NCI-H460 (cell line): ENCODE data around the gene NGRN. TPM values are rescaled to one million over a fixed set of nuclear protein-coding genes. Genes with fewer than 3 reads are reported as not detected.
"Not testable (repeated sequence)": the region's sequence is repeated elsewhere in the genome, so short reads cannot be mapped to it uniquely, and the experiment has no call there.

Experiments used
- DNase-seq: peaks from one replicate; pipeline ENCODE4 v3.0.0-alpha.2; 2016; ENCODE audit warnings: low read depth; ENCODE audit errors: extremely low read depth
- total RNA-seq: library from RNA; depleted of rRNA; stranded (reverse); fragments of >200 nt; shearing (Covaris generic); gene quantifications from 2 replicates; pipeline ENCODE4 v1.2.3, GENCODE V29; 2014

NGRN gene
- total RNA-seq, 1 experiment from 2014 or later: 120 TPM

DNA sequence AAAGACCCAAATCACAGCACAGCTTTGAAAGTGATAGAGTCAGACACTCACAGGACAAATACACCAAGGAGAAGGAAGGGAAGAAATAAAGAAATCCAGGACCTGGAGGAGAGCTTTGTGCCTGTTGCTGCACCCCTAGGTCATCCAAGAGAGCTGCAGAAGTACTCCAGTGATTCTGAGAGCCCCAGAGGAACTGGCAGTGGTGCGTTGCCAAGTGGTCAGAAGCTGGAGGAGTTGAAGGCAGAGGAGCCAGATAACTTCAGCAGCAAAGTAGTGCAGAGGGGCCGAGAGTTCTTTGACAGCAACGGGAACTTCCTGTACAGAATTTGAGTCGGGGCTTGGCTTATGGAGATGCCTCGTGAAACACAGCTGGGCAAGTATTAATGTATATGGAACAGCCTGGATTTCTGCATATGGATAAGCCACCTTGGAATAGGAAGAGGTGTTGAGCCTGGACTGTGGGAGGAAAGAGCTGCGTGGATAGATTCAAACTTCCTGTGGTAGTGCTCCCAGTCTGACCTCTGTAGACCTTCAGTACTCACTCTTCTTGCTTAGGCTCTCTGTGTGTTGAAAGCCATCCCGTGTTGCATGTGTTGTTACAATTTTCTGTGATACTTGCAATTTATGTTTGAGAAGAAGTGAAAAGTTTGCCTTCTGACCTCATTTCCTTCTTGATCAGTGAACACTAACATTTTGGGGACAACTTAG is 6.1 kb downstream of the NGRN start:
- DNase-seq: no peak

DNA sequence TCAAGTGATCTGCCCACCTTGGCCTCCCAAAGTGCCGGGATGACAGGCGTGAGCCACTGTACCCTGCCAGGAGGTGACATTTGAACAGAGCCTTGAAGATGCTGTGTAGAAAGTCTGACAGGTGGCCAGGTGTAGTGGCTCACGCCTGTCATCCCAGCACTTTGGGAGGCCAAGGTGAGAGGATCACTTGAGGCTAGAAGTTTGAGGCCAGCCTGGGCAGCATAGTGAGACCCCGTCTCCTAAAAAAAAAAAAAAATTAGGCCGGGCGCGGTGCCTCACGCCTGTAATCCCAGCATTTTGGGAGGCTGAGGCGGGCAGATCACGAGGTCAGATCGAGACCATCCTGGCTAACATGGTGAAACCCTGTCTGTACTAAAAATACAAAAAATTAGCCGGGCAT is 13.0 kb downstream of the NGRN start:
- not testable (repeated sequence) for DNase-seq

DNA sequence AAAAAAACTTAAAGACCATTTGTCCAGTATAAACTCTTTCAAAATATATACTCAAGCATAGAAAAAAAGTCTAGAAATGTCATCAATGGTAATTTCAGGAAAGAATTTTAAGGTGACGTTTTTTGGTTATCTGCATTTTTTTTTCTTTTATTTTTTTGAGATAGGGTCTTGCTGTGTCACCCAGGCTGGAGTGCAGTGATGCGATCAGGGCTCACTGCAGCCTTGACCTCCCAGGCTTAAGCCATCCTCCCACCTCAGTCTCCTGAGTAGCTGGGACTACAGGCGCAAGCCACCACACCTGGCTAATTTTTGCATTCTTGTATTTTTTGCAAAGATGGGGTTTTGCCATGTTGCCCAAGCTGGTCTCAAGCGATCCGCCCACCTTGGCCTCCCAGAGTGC is 15.3 kb downstream of the NGRN start:
- not testable (repeated sequence) for DNase-seq

DNA sequence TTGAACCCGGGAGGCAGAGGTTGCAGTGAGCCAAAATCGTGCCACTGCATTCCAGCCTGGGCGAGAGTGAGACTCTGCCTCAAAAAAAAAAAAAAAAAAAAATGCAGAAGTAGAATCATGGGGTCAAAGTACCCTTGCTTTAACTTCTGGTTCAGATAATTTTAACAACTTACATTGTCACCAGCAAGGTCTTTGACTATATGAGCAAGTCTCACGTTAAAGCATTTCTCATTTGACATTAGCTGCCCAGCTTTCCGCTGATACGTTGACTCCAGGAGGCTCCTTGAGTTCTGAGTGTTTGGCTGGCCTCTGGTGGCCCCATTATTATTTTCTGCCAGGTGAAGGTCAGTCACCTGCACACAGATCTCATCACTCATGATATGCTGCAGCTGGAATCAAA is 16.2 kb downstream of the NGRN start:
- not testable (repeated sequence) for DNase-seq

DNA sequence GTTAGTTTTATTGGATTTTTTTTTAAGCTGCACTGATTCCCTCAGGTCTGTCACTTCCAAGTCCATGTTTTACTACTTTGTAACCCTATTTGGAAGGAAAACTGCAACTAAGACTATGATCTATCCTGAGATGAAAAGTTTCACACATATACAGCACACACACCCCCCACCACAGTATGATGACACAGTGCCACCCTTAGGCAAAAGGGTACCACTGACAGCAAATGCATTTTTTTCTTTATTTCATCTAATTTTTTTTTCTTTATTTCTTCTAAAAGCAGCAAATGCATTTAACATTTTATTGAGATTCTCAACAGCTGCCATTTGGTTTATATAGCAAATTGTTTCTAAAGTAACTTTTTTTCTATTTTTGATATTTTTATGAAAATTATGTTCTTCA is 21.2 kb downstream of the NGRN start:
- DNase-seq: peak; percentile 43

DNA sequence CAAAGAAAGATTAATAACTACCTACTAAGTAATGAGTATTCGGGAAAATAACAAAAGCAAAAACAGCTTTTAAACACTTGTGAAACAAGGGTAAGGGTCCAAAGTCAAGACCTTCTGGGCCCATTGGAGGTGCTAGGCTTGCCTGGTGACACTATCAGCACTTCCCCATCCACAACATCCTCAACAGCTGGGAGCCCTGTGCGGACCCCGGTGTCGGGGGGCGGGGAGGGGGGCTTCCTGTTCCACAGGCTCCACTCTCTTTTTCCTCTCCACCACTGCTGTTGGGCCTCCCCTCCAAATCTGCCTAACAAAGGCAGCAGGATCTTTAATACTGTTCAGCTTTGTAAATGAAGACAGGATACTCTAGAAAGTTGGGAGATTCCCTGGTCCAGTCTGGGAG is 21.6 kb downstream of the NGRN start:
- no peak for DNase-seq

DNA sequence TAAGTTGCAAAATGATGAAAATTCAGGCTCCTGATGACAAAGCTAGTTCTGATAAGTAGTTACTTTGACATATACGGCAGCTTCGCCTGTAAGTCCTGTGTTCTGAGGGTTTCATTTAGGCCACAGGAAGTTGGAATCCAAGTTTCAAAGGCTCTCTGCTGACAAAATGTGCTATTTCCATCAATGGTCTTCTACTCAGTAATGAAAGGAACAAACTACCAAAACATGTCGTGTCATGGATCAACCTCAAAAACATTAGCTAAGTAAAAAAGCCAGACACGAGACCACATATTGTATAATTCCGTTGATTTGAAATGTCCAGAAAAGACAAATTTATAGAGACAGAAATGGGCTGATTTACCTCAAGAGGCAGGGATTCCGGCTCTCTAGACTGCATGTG is 22.5 kb downstream of the NGRN start:
- no peak for DNase-seq

DNA sequence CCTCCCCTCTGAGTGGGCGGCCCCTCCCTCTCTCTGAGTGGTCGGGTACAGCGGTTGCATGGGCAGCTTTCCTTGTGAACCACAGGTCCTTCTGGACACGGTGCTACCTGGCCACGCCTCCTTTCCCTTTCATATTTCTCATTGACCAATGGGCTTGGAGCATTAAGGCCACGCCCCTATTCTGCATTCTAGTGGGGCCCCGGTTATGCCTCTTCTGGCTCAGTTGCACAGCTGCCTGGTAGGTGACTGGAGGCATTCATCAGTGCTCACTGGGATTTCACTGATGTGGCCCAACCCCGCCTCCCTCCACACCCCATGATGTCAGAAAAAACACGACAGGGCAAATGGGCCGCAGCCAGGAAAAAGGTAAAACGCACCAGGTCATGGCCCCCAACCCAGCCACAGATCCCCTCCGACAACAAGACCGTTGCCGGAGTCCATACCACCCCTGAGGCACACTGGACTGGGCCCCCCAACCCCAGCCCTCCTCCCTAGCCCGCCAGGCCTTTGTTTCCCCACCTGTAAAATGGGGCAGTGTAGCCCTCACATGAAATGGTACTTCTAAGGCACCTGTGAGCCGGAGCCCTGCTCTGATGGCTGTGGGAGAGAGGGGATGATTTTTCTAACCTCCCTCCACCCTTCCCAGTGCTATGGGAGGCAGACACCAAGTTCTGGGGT is 26.3 kb downstream of the NGRN start:
- DNase-seq: peak; percentile 43

DNA sequence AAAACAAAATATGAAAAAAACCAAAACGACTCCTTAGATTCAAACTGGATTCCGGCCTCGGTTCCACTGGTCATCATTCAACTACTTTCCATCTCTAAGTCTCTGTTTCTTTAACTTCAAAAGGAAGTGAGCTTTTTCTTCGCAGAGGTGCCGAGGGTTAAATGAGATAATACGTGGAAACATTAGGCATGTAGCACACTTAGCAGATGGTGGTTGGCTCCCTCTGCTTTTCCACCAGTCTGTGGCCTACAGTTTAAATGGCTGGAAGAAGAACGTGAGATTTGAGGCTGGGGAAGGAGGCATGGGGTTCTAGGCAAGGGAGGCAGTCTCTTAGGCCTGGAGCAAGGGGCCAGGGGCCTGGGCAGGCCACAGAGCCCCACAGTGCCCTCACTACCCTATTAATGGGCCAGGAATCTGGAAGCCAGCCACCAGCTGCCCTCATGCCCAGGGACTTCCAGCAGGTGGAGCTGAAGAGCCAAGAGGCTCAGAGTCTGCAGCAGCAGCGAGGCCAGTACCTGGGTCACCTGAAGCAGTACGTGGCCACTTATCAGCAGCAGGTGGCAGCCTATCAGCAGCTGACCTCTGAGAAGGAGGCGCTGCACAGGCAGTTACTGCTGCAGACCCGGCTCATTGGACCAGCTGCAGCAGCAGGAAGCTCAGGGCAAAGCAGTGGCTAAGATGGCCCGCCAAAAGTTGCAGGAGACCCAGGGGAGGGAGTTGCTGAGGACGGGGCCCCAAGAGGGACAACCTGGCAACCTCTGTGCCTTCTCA is 27.8 kb downstream of the NGRN start:
- DNase-seq: peak; percentile 70

DNA sequence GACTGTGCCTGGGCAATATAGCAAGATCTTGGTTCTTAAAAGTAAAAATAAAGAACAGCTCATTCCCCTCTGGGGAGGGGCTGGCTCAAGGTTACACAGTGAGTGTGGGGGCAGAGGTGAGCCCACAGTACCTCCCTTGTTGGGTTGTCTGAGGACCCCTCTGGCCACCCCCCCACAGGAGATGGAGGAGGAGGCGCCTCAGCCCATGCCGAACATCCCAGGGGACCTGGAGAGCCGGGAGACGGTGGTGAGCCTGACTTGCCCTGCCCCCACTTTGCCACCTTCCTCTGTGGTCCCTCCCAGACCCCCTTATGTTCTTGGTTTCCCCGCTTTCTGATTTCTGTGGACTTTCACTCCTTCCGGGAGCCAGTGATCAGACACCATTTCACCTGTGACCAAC is 28.7 kb downstream of the NGRN start:
- DNase-seq: no peak

DNA sequence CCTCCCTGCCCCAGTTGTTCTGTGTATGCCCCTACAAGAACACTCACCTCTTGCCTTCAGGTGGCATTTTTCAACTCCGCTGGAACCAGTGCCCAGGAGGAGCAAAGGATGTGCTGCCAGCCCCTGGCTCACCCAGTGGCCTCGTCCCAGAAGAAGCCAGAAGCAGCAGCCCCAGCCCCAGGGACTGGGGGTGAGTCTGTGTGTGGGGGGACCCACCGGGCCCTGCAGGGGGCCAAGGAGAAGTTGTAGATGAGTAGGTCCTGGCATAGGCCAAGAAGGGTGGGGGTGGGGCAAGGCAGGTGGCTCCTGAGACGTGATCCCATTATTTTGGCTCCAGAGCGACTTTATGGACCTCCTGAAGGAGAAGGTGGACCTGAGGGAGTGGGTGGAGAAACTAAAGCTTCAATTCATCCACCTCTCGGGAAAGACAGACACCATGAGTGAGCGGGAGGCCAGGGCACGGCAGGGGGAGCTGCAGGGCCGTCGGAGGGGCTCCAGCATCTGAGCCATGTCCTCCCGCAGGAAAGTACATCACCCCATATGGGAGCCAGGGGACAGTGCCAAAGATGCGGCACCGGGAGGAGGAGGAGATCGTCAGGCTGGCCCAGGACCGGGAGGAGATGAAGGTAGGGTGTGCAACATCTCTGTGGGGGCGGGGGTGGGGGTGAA is 29.3 kb downstream of the NGRN start:
- DNase-seq: no peak

DNA sequence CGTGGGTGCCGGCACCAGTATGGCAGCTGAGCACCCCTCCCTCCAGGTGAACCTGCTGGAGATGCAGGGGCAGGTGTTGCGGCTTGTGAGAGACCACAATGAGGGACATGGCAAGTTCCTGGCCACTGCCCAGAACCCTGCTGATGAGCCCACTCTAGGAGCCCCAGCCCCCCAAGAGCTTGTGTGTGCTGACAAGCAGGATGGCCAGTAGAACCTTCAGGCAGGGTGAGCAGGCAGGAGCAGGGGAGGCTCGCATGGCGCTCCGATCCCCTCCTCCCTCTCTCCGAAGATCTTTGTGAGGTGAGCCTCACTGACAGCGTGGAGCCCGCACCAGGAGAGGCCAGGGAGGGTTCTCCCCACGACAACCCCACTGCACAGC is 29.8 kb downstream of the NGRN start:
- no peak for DNase-seq

DNA sequence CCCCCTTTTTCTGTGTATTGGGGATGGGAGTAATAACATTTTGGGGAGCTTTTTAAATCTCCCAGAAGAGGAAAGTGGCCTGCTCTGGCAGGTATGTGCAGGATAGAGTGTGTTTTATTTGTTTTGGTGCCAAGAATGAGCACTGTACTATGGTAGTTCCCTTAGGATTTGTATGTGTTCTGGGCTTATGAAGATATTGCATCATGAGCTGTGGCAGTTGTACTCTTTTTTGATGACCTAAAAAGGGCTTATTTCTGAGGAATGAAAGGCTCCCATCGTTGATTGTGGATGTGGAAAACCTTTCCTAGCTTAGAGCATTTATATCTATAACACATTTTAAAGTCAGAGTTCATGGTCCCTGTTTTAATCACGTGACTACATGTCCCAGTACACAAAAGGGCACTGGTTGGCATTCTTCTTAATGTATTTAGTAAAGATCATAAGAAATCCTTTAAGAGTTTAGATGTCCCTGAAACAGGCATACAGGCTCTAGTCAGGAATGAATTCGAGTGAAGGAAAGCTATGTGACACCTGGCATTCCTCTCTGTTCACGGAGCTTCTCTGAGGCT is 30.9 kb downstream of the NGRN start:
- not testable (repeated sequence) for DNase-seq

DNA sequence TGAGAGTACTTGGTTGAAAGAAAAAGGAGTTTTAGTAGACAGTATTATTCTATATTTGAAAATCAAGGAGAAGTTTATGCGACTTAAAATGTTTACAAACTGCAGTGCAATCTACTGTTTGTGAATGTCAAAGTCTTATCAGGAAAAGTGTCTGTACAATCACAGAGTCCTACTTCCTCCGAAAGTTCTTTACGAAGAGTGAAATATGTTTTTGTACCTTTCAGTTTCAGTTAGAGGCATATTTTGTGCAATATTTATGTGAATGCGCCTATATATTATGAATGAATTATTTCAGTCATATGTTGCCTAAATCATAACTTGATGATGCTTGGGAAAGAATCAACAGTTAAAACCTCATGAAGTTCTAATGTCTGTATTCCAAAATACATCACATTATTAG is 31.5 kb downstream of the NGRN start:
- no peak for DNase-seq

DNA sequence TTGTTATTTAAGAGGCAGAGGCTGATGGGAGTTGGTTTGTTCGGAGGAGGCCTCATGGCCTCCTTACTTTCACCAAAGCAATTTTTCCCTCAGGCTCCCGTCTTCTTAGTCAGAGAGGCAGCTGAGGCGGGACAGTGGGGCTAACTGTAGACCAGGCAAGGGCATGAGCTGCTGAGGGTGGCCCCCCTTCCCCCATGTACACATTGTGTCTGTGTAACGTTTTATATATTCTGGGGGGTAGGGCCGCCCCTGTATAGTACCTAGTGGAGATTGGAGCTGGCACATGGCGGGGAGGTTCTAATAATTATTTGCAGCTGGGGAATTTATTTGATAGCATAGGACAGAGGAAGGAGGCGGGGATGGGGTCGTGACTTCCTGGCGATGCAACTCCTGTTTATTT is 35.1 kb downstream of the NGRN start:
- DNase-seq: no peak

DNA sequence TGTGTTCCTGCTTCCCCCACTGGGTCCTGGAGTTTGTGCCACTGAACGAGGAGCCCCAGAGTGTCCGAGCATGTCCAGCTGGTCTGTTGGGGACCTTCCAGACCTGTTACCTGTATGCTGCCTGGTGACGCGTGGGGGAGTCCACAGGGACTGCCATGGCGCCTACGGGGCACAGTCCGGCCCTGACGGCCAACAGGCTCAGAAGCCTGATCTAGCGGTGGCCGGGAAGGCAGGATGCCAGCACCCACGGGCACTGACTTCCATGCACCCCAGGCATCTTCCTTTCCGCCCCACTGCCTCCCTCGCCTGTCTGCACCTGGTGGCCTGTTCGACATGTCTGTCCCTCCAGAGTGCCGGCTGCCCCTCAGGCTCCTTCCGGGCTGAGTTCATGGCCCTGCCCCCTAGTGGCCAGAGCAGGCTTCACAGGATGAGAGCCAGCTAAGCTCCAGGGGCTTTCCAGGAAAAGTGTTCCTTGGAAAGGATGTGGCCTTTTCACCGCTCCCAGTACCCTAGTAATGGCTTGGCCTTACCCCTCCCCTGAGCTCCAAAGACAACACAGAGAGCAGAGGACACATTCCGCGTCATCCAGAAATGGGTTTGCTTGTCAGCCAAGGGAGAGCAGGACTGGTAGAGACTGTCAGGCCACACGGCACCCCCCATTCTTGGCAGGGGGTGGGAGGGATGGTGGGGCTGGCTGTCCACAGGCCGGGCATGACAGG is 35.7 kb downstream of the NGRN start:
- DNase-seq: peak; percentile 49

DNA sequence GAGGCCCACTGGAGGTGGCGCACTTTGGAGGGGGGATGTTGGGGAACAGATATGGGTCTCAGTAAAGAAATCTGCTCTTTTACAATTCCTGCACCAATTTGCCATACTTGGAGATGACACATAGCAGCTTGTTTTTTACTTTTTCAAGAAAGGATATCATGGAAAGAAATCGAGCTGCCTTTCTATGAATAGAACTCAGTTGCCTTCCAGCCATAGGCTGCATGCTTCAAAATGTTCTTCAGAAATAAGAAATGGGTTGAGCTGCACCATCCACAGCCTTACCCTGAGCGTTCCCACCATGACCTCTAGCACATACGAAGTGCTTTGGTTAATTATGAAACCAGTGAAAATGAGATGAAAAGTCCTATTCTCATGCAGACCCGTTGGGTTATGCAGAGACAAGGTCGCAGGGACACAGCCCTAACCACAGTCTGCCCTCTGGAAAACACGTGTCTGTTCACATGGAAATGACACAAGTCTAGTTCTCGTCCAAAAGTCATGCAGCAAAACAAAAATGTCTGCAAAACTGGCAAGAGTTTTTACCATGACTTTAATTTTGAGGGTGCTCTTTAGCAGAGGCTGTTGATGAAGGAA is 36.3 kb downstream of the NGRN start:
- no peak for DNase-seq

DNA sequence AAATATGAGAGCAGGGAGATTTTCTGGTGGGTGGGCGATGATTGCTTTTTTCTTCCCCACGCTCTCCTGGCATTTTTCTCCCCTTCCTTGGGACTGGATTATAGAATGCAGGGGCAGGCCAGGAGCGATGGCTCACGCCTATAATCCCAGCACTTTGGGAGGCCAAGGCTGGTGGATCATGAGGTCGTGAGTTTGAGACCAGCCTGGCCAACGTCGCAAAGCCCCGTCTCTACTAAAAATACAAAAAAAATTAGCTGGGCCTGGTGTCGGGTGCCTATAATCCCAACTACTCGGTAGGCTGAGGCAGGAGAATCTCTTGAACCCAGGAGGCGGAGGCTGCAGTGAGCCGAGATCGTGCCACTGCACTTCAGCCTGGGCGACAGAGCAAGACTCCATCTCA is 39.9 kb downstream of the NGRN start:
- DNase-seq: not testable (repeated sequence)

DNA sequence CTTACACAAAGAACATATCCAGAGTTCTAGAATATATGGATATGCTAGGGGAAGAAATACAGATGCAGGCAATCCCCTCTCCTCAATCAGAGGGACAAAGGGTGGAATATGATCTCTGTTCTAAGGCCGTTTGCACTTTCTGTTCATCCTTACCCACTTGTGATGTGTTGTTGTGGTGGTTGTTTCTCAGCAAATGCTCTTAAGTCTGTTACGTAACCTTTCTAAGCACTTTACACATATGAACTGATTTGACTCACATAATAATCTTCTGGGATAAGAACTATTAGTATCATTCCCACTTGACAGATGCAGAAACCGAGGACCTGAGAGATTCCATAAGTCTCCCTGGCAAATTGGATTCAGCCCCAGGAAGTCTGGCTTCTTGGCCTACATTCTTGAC is 40.5 kb downstream of the NGRN start:
- no peak for DNase-seq

DNA sequence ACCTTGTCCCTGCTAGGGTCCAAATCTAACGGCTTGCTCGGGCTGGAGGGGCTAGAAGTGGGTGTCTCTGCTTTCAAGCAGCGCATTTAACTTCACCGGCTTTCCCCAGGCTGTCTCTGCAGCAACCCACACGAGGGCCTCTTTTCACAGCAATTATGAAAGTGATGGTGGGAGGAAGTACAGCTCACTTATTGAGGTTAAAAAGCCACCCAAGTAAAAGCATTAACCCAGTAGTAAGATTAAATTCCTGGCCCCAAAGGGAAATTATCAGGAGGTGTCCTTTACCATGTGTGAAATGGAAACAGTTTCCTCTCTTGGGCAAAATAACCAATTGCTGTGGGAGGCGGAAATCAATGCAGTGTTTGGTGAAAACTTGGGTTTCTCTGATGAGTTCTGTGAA is 41.1 kb downstream of the NGRN start:
- DNase-seq: no peak
